Caco-2 (cell line): Measurements from ENCODE around the gene LYPD3. TPM values are rescaled to one million over a fixed set of nuclear protein-coding genes. Genes with fewer than 3 reads are reported as not detected.

Source experiments
- BruUV-seq: library from RNA; stranded (reverse); fragments of 400-500 nt; replicated peaks from 2 replicates; lab custom pipeline; 2021; lab: Mats Ljungman, UMichigan
- CTCF ChIA-PET: fragments of 300-600 bp; sonication (Branson Sonifier 250); formaldehyde crosslinking; loops from one replicate; lab custom pipeline; 2022; ENCODE audit warnings: antibody characterized with exemption; lab: Charles Lee
- POLR2A ChIA-PET: fragments of 300-600 bp; sonication (Branson Sonifier 250); formaldehyde crosslinking; loops from one replicate; lab custom pipeline; 2022; ENCODE audit warnings: antibody characterized with exemption; lab: Charles Lee
- DNase-seq, 2 experiments: peaks; one replicate each; pipeline versions ENCODE4 v3.0.0 to v3.0.0-alpha.2; 2020 to 2022
- H3K27me3 ChIP-seq: replicated peaks from 2 replicates; pipeline ENCODE4 v1.6.0; 2011; ENCODE audit warnings: low read length; ENCODE audit not compliant: control insufficient read depth, insufficient read depth
- H3K36me3 ChIP-seq: 2 replicates; pipeline ENCODE4 v1.5.1; 2011; ENCODE audit warnings: low read length; ENCODE audit not compliant: control insufficient read depth, insufficient read depth
- H3K4me1 ChIP-seq: fragments of 250-450 bp; sonication (Bioruptor Pico); 2 replicates; pipeline ENCODE4 v1.5.1; 2020; ENCODE audit warnings: mild to moderate bottlenecking
- H3K4me3 ChIP-seq: 2 replicates; pipeline ENCODE4 v1.5.1; 2011; ENCODE audit warnings: low read depth, mild to moderate bottlenecking, control low read depth, low read length
- H3K9me3 ChIP-seq: fragments of 250-450 bp; sonication (Bioruptor Pico); 2 replicates; pipeline ENCODE4 v1.5.1; 2020; ENCODE audit warnings: mild to moderate bottlenecking, moderate library complexity
- H3K27ac Mint-ChIP-seq: one replicate; pipeline ENCODE4 v1.8.0; 2022; ENCODE audit warnings: mixed read lengths; ENCODE audit not compliant: unreplicated experiment
- H3K27me3 Mint-ChIP-seq: one replicate; pipeline ENCODE4 v1.8.0; 2022; ENCODE audit warnings: mixed read lengths; ENCODE audit not compliant: insufficient read depth, unreplicated experiment
- H3K36me3 Mint-ChIP-seq: one replicate; pipeline ENCODE4 v1.8.0; 2022; ENCODE audit warnings: mild to moderate bottlenecking, mixed read lengths; ENCODE audit not compliant: insufficient read depth, unreplicated experiment
- H3K4me1 Mint-ChIP-seq: one replicate; pipeline ENCODE4 v1.8.0; 2022; ENCODE audit warnings: low read depth, mixed read lengths; ENCODE audit not compliant: unreplicated experiment
- H3K4me3 Mint-ChIP-seq: one replicate; pipeline ENCODE4 v1.8.0; 2022; ENCODE audit warnings: mild to moderate bottlenecking, moderate library complexity, mixed read lengths; ENCODE audit not compliant: unreplicated experiment
- H3K9me3 Mint-ChIP-seq: one replicate; pipeline ENCODE4 v1.8.0; 2022; ENCODE audit warnings: mixed read lengths; ENCODE audit not compliant: unreplicated experiment
- CTCF ChIP-seq, 2 experiments: fragments of 200-600 bp in 1 of 2; IDR thresholded peaks; 1 replicate in 1 of 2; 2 replicates in 1 of 2; pipeline versions ENCODE4 v1.5.1 to v1.8.0; 2011 to 2022; ENCODE audit warnings: antibody characterized with exemption in 1 of 2, control low read depth in 1 of 2, inconsistent platforms in 1 of 2, low read depth in 1 of 2, low read length in 1 of 2, mild to moderate bottlenecking in 1 of 2, moderate library complexity in 1 of 2; ENCODE audit not compliant: insufficient read depth in 1 of 2, severe bottlenecking in 1 of 2, unreplicated experiment in 1 of 2
- intact Hi-C: fragments of 100-400 bp; cut with micrococcal nuclease; formaldehyde crosslinking; loops from one replicate; pipeline ENCODE4 v1.10.0; 2022; ENCODE audit not compliant: unreplicated experiment
- total RNA-seq: library from RNA; stranded (reverse); gene quantifications from 2 replicates; pipeline ENCODE4 v1.2.3, GENCODE V29; 2022

The LYPD3 gene
- total RNA-seq, 1 experiment from 2014 or later: 1.3 TPM

GRCh38 chr19:43447655-43448054 is 17.8 kb downstream of the LYPD3 start:
- Mint-ChIP-seq H3K4me1 (peaks cover 5% of the 10 kb centered on the region), H3K9me3 (peaks cover 17% of the 10 kb centered on the region), H3K27me3 (peaks cover 2% of the 10 kb centered on the region), H3K36me3 (no peaks in the 10 kb centered on the region), H3K27ac (no peak overlapping the region), H3K4me3 (no peak overlapping the region)
- H3K36me3 ChIP-seq: no peaks in the 10 kb centered on the region
- CTCF ChIA-PET: interaction anchor here (0.6 to 3.8 kb wide), 22 partner anchors 7 to 764 kb away, joined by 3 to 181 read pairs (median 4); partner anchors contain the start of genes IRGQ, PHLDB3, ZNF575 and ZNF576
- intact Hi-C loops: loop anchor here (1.0 to 10.0 kb wide), 4 partner anchors 16 to 207 kb away; partner anchors contain the start of gene PHLDB3
- H3K27me3 ChIP-seq: no peaks in the 10 kb centered on the region
- no peaks in the 10 kb centered on the region for H3K4me1 ChIP-seq
- no TSS peak for BruUV-seq
- POLR2A ChIA-PET: interaction anchor here (0.5 to 1.1 kb wide), 3 partner anchors 56 to 72 kb away, joined by 3 to 8 read pairs (median 3); no protein-coding TSS in a partner anchor
- TF ChIP-seq CTCF (IDR thresholded peaks at IDR 0.05; ENCODE audit: insufficient read depth in 1 of 2, low read depth in 1 of 2, low read length in 1 of 2, severe bottlenecking in 1 of 2, unreplicated experiment in 1 of 2): no peak
- DNase-seq: no peak
- no peaks in the 10 kb centered on the region for H3K9me3 ChIP-seq
- H3K4me3 ChIP-seq: no peak overlapping the region

GRCh38 chr19:43446746-43447489 is 18.5 kb downstream of the LYPD3 start:
- intact Hi-C loops: loop anchor here (1.0 to 10.0 kb wide), 4 partner anchors 16 to 208 kb away; partner anchors contain the start of gene PHLDB3
- Histone ChIP-seq H3K27me3 (no peaks in the 10 kb centered on the region), H3K9me3 (no peaks in the 10 kb centered on the region), H3K36me3 (no peaks in the 10 kb centered on the region), H3K4me3 (no peak overlapping the region), H3K4me1 (no peaks in the 10 kb centered on the region)
- CTCF ChIA-PET: interaction anchor here (0.6 to 3.8 kb wide), 22 partner anchors 8 to 765 kb away, joined by 3 to 181 read pairs (median 4); partner anchors contain the start of genes IRGQ, PHLDB3, ZNF575 and ZNF576
- POLR2A ChIA-PET: interaction anchor here (0.5 to 1.1 kb wide), 3 partner anchors 57 to 73 kb away, joined by 3 to 8 read pairs (median 3); no protein-coding TSS in a partner anchor
- H3K4me1 Mint-ChIP-seq: peaks cover 5% of the 10 kb centered on the region
- H3K4me3 Mint-ChIP-seq: no peak overlapping the region
- DNase-seq: peak; percentile 71 to 82
- peaks cover 2% of the 10 kb centered on the region for H3K27me3 Mint-ChIP-seq
- H3K36me3 Mint-ChIP-seq: no peaks in the 10 kb centered on the region
- BruUV-seq: no TSS peak
- H3K9me3 Mint-ChIP-seq: peaks cover 10% of the 10 kb centered on the region
- peak; percentile 94 to 98 for TF ChIP-seq CTCF (IDR thresholded peaks at IDR 0.05; ENCODE audit: insufficient read depth in 1 of 2, low read depth in 1 of 2, low read length in 1 of 2, severe bottlenecking in 1 of 2, unreplicated experiment in 1 of 2)
- H3K27ac Mint-ChIP-seq: no peak overlapping the region

- Histone ChIP-seq H3K4me3 (no peak overlapping the region), H3K9me3 (no peaks in the 10 kb centered on the region), H3K36me3 (no peaks in the 10 kb centered on the region), H3K4me1 (no peaks in the 10 kb centered on the region), H3K27me3 (no peaks in the 10 kb centered on the region)
- ChIA-PET CTCF (no interaction called here), POLR2A (no interaction called here)
- no peaks in the 10 kb centered on the region for H3K9me3 Mint-ChIP-seq
- H3K4me3 Mint-ChIP-seq: no peak overlapping the region
- H3K27ac Mint-ChIP-seq: no peak overlapping the region
- H3K4me1 Mint-ChIP-seq: peaks cover 5% of the 10 kb centered on the region
- no peak for TF ChIP-seq CTCF (IDR thresholded peaks at IDR 0.05; ENCODE audit: insufficient read depth in 1 of 2, low read depth in 1 of 2, low read length in 1 of 2, severe bottlenecking in 1 of 2, unreplicated experiment in 1 of 2)
- intact Hi-C loops: loop anchor here (5.0 to 10.0 kb wide), 2 partner anchors 57 to 209 kb away; partner anchors contain the start of gene PHLDB3
- no TSS peak for BruUV-seq
- DNase-seq: no peak
- H3K36me3 Mint-ChIP-seq: no peaks in the 10 kb centered on the region
- peaks cover 4% of the 10 kb centered on the region for H3K27me3 Mint-ChIP-seq
Measured at GRCh38 chr19:43445426-43445825, 20.0 kb downstream of the LYPD3 start.
